A549 (cell line): ENCODE results near the gene PAX9.

Experiments used
- NFE2L2 ChIP-seq: fragments of 150-350 bp; conservative IDR thresholded peaks from 2 replicates; pipeline ENCODE4 v1.6.1; 2014; ENCODE audit warnings: low read length
- PHF8 ChIP-seq: fragments of 200-600 bp; sonication (generic); IDR thresholded peaks from 2 replicates; pipeline ENCODE4 v1.6.1; 2016; ENCODE audit warnings: low read depth, mild to moderate bottlenecking, antibody characterized with exemption, moderate library complexity, borderline replicate concordance
- POLR2A ChIP-seq: IDR thresholded peaks from 2 replicates; pipeline ENCODE4 v1.6.1; 2012; ENCODE audit warnings: mild to moderate bottlenecking, low read length
- RFX5 ChIP-seq: fragments of 450-650 bp; IDR thresholded peaks from 2 replicates; pipeline ENCODE4 v1.7.1; 2014; ENCODE audit warnings: antibody characterized with exemption, mild to moderate bottlenecking, moderate library complexity
- TF ChIP-seq, protein P1 (sequence below): fragments of >200 bp; sonication (Bioruptor Twin); formaldehyde crosslinking; IDR thresholded peaks from 3 replicates; pipeline ENCODE4 v1.5.1; 2016

DNA sequence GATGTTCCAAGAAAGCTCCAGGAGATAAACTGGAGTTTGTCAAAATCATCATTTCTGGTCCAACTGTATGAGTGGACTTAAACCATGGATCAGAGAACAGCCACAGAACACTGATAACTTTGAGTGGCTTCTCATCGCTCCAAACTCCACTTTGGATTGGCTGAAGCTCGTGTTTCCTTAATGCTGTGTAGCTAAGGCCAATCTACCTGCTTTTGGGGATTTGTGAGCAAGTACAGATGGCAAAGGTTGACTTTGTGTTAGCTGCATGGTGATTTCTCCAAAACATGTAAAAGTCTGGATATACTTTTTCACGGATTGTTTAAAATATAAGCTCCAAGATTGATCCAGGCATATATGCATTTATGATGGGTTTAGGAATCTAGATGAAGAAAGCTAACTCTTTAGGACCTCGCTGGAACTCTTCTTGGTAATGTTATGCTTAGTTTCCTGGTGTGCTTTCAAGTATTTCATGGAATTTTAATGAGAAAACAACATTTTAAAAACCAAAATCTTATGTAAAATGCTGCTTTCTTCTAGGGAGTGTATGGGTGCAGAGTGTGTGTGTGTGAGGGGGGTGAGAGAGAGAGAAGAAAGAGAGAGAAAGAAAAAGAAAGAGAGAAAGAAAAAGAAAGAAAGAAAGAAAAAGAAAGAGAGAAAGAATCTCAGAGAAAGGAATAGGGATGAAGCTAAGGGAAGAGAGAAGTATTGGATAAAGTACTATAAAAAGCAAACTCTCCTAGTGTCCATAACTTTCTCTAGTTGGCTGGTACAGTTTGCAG, 11.6 kb upstream of the PAX9 start:
- TF ChIP-seq, protein P1, sequence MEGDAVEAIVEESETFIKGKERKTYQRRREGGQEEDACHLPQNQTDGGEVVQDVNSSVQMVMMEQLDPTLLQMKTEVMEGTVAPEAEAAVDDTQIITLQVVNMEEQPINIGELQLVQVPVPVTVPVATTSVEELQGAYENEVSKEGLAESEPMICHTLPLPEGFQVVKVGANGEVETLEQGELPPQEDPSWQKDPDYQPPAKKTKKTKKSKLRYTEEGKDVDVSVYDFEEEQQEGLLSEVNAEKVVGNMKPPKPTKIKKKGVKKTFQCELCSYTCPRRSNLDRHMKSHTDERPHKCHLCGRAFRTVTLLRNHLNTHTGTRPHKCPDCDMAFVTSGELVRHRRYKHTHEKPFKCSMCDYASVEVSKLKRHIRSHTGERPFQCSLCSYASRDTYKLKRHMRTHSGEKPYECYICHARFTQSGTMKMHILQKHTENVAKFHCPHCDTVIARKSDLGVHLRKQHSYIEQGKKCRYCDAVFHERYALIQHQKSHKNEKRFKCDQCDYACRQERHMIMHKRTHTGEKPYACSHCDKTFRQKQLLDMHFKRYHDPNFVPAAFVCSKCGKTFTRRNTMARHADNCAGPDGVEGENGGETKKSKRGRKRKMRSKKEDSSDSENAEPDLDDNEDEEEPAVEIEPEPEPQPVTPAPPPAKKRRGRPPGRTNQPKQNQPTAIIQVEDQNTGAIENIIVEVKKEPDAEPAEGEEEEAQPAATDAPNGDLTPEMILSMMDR = no peak
- TF ChIP-seq POLR2A (no peak), PHF8 (no peak), NFE2L2 (no peak), RFX5 (no peak)
